Cardiac muscle cell (in vitro differentiated cells and primary cell): Measurements from ENCODE around the gene LPAR5. TPM values are rescaled to one million over a fixed set of nuclear protein-coding genes. Genes with fewer than 3 reads are reported as not detected.

Experiments used
- DNase-seq, 2 donors: peaks; one replicate each; pipeline versions ENCODE4 v3.0.0 to v3.0.0-alpha.2; 2010 to 2017; ENCODE audit warnings: low read depth in 1 of 2, low spot score in 1 of 2
- H3K27ac ChIP-seq: fragments of 200-600 bp; sonication (generic); 2 replicates; pipeline ENCODE4 v1.5.1; 2016
- H3K27me3 ChIP-seq: fragments of 200-600 bp; sonication (generic); 2 replicates; pipeline ENCODE4 v1.6.0; 2016; ENCODE audit warnings: control low read depth
- H3K36me3 ChIP-seq: fragments of 200-600 bp; sonication (generic); 2 replicates; pipeline ENCODE4 v1.5.1; 2016; ENCODE audit warnings: control low read depth
- H3K4me1 ChIP-seq: fragments of 200-600 bp; sonication (generic); 2 replicates; pipeline ENCODE4 v1.8.1; 2017; ENCODE audit warnings: low read depth, mild to moderate bottlenecking, mixed run types
- H3K4me3 ChIP-seq: fragments of 200-600 bp; sonication (generic); 2 replicates; pipeline ENCODE4 v1.5.1; 2016; ENCODE audit warnings: mild to moderate bottlenecking
- H3K9me3 ChIP-seq: fragments of 200-600 bp; sonication (generic); 2 replicates; pipeline ENCODE4 v1.5.1; 2017; ENCODE audit warnings: low read depth, mild to moderate bottlenecking, control low read depth
- polyA plus RNA-seq: library from polyadenylated mRNA; unstranded; fragments of >200 nt; fragmentation: Nextera tagmentation; extraction: Ambion mirVana; gene quantifications from 2 replicates; pipeline ENCODE4 v1.2.1, GENCODE V29; 2016
- total RNA-seq: library from RNA; depleted of rRNA; stranded (reverse); fragments of >200 nt; gene quantifications from 2 replicates; pipeline ENCODE4 v1.2.3, GENCODE V29; 2016
- TF ChIP-seq, protein P1 (sequence below): IDR thresholded peaks from 2 replicates; pipeline ENCODE4 v1.5.1; 2012; ENCODE audit warnings: low read depth, mild to moderate bottlenecking, low read length

LPAR5 gene
- total and polyA plus RNA-seq, 2 experiments from 2014 or later, result 0.71 to 0.78 TPM

DNA sequence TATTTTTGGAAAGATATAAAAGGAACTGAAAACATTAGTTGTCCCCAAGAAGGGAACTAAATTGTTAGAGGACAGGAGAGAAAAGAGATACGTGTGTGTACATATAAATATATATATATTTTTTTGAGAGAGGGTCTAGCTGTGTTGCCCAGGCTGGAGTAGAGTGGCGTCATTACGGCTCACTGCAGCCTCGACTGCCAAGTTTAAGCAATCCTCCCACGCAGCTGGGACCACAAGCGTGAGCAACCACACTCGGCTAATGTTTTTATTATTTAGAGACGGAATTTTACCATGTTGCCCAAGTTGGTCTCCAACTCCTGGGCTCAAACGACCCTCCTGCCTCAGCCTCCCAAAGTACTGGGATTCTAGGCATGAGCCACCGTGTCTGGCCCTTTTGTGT, 51.5 kb downstream of the LPAR5 start:
- Histone ChIP-seq H3K4me1 (no peaks in the 10 kb centered on the region), H3K36me3 (peaks cover 84% of the 10 kb centered on the region)

DNA sequence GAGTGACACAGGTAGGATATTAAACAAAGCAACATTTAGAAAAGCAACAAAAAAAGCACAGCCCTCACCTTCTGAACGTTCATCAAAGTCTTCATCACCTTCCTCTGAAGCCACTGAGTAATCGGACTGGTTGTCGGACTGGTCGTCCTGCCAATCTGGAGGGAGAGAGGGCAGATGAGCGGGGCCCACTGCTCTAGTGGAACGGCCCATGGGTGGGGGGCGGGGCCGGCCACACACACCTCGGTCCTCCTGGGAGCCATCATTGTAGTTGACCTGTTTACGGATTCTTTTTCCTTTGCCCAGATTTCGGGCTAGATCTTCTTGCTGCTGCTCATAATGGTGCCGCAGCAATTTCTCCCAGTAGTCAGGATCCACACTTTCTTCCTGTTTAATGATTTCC, 52.8 kb downstream of the LPAR5 start:
- Histone ChIP-seq H3K27me3 (no peaks in the 10 kb centered on the region), H3K9me3 (no peaks in the 10 kb centered on the region), H3K36me3 (peaks cover 86% of the 10 kb centered on the region), H3K27ac (no peak overlapping the region), H3K4me3 (no peak overlapping the region), H3K4me1 (no peaks in the 10 kb centered on the region)
- TF ChIP-seq, protein P1, sequence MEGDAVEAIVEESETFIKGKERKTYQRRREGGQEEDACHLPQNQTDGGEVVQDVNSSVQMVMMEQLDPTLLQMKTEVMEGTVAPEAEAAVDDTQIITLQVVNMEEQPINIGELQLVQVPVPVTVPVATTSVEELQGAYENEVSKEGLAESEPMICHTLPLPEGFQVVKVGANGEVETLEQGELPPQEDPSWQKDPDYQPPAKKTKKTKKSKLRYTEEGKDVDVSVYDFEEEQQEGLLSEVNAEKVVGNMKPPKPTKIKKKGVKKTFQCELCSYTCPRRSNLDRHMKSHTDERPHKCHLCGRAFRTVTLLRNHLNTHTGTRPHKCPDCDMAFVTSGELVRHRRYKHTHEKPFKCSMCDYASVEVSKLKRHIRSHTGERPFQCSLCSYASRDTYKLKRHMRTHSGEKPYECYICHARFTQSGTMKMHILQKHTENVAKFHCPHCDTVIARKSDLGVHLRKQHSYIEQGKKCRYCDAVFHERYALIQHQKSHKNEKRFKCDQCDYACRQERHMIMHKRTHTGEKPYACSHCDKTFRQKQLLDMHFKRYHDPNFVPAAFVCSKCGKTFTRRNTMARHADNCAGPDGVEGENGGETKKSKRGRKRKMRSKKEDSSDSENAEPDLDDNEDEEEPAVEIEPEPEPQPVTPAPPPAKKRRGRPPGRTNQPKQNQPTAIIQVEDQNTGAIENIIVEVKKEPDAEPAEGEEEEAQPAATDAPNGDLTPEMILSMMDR, result no peak
- DNase-seq, result no peak

More for the DNA sequence above, 51.5 kb downstream of the LPAR5 start:
- DNase-seq, result peak in 1 of 2 donors; percentile 18
- Histone ChIP-seq H3K4me3 (no peak overlapping the region), H3K9me3 (no peaks in the 10 kb centered on the region), H3K27me3 (no peaks in the 10 kb centered on the region), H3K27ac (no peak overlapping the region)
- TF ChIP-seq, protein P1, result no peak

DNA sequence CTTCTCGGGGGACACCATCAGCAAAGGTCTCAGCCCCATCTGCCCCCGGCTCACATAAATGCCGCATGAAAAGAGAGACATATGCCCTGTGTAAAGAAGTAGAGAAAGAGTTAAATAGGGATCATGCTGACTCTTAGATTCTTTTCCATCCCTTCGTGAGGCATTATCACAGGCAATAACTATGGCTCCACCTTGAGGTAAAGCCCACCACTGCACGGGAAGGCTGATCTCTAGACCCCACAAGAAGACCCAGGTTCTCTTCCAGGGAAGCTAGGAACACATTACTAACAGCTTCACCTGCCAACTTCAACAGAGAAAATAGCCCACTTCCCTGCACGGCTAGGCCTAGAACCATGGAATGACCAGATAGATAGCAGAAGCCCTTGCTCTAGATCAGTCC, 53.6 kb downstream of the LPAR5 start:
- DNase-seq, result no peak

DNA sequence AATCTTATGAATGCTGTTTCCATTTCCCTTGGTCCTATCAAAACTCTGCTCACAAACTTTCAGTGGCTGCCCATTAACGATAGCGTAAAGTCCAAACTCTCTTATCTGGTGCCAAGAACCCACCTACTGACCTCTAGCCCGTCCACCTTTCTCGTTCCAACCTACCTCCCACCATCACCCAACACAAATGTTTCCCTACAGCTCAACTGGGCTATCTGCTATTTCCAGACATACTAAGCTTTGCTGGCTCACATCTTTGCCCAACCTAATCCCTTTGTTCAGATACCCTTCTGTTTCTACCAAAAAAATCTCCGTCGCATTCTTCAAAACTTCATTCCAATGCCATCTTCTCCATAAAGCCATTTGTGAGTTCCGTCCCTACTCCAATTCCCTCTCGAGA, 60.1 kb downstream of the LPAR5 start:
- H3K27ac ChIP-seq, result no peak overlapping the region
- no peak for DNase-seq
- no peaks in the 10 kb centered on the region for H3K4me1 ChIP-seq
- TF ChIP-seq, protein P1, result no peak
- H3K36me3 ChIP-seq, result peaks cover 82% of the 10 kb centered on the region
- H3K27me3 ChIP-seq, result no peaks in the 10 kb centered on the region
- H3K4me3 ChIP-seq, result no peak overlapping the region
- no peaks in the 10 kb centered on the region for H3K9me3 ChIP-seq

More for the DNA sequence above, 53.6 kb downstream of the LPAR5 start:
- Histone ChIP-seq H3K27me3 (no peaks in the 10 kb centered on the region), H3K4me1 (no peaks in the 10 kb centered on the region), H3K27ac (no peak overlapping the region), H3K9me3 (no peaks in the 10 kb centered on the region), H3K4me3 (no peak overlapping the region), H3K36me3 (peaks cover 85% of the 10 kb centered on the region)
- TF ChIP-seq, protein P1, result peak; percentile 15

DNA sequence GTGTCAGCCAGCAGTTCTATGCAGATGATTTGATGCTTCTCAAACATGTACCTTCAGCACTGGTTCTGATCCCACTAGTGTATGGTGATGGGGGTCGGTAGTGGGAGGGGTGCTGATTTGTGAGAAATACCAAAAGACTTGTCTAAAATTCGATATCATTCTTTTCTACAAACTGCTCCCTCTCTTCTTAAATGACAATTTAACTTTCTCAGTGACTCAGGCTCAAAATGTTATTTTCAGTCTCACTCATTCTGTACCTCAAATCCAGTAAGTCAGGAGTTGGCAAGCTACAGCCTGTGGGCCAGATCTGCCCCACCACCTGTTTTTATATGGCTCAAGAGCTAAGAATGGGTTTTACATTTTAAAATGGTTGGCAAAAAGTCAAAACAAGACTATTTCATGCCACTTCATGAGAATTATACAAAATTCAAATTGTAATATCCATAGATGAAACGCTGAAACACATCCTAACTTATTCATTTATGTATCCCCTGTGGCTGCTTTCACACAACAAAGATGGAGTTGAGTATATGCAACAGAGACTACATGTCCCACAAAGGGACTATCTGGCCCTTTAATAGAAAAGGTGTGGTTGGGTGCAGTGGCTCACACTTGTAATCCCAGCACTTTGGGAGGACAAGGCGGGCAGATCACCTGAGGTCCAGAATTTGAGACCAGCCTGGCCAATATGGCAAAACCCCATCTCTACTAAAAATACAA, 61.0 kb downstream of the LPAR5 start:
- Histone ChIP-seq H3K4me3 (no peak overlapping the region), H3K9me3 (no peaks in the 10 kb centered on the region), H3K4me1 (no peaks in the 10 kb centered on the region), H3K27ac (no peak overlapping the region), H3K27me3 (no peaks in the 10 kb centered on the region), H3K36me3 (peaks cover 86% of the 10 kb centered on the region)
- no peak for DNase-seq
- TF ChIP-seq, protein P1, result no peak
